Erythroblast (primary cell): ENCODE data around the gene KCNJ15.

Experiments
- GATA1 ChIP-seq: IDR thresholded peaks from 2 replicates; pipeline ENCODE4 v1.6.1; 2011; ENCODE audit warnings: low read depth, mild to moderate bottlenecking, control low read depth, low read length, moderate library complexity
- POLR2A ChIP-seq: IDR thresholded peaks from 2 replicates; pipeline ENCODE4 v1.6.1; 2011; ENCODE audit warnings: mild to moderate bottlenecking, low read length

DNA sequence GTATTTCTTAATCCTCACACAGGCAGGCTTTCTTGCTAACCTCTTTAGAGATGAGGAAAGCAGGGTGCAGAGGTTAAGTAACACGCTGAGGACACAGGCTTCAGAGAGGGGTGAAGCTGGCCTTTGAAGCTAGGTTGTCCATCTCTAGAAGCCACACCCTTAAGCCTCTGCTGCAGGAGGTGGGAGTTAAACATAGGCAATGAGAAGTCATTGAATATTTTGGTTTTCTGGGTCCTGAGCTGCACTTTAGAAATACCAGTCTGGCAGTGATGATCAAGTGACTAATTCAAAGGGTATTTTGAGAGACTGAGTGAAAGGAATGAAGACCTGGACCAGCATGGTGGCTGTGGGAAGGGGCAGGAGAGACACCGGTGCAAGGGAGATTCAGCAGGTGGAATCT, 9.9 kb downstream of the KCNJ15 start:
- no peak for TF ChIP-seq POLR2A
- TF ChIP-seq GATA1: no peak
